Adipose tissue (tissue), 3 donors: ENCODE data around the gene TMEM247. TPM values are rescaled to one million over a fixed set of nuclear protein-coding genes. Genes with fewer than 3 reads are reported as not detected.

Source experiments
- H3K27ac ChIP-seq: one replicate; pipeline ENCODE4 v1.5.1; 2013; ENCODE audit warnings: low read depth, low read length
- WGBS, 3 donors: extraction: QIAGEN DNeasy Blood & Tissue Kit; methylation state at CpG; one replicate each; pipeline ENCODE4 v1.1.7; 2013; 5-methylcytosine and 5-hydroxymethylcytosine counted together
- polyA plus RNA-seq, 3 donors: library from polyadenylated mRNA; stranded (reverse); fragments of 200-250 nt; gene quantifications; one replicate each; pipeline ENCODE4 v1.2.3, GENCODE V29; 2013
- donor health status: healthy with polysubstance abuse.
- donor health status: Bipolar disorder and iron deficiency.
- donor health status: healthy.

Gene TMEM247
- polyA plus RNA-seq, result not detected

- no peak within 1 kb of the TSS for H3K27ac ChIP-seq
- 73 to 75% (median 75%) methylated on average over 5 of the region's 5 CpGs for WGBS, 3 donors
Measured at GRCh38 chr2:46479265-46479664, at the start of gene TMEM247. Gene TMEM247 (plus strand): TSS chr2:46479565.

GRCh38 chr2:46430413-46430812, 49.0 kb upstream of the TMEM247 start:
- H3K27ac ChIP-seq, result no peak overlapping the region
- WGBS, 3 donors, result 78 to 91% (median 89%) methylated on average over 1 of the region's 1 CpG

- H3K27ac ChIP-seq, result no peak overlapping the region
- WGBS, 3 donors, result 43 to 98% (median 93%) methylated on average over 1 of the region's 1 CpG
Measured at GRCh38 chr2:46430992-46431391, 48.4 kb upstream of the TMEM247 start.

- 63 to 78% (median 72%) methylated on average over 5 of the region's 5 CpGs for WGBS, 3 donors
- no peak overlapping the region for H3K27ac ChIP-seq
Measured at GRCh38 chr2:46431481-46432235, 47.7 kb upstream of the TMEM247 start.

GRCh38 chr2:46434851-46435273, 44.5 kb upstream of the TMEM247 start:
- no peak overlapping the region for H3K27ac ChIP-seq
- WGBS, 3 donors, result 48 to 79% (median 66%) methylated on average over 3 of the region's 3 CpGs

GRCh38 chr2:46435353-46435752, 44.0 kb upstream of the TMEM247 start:
- no peak overlapping the region for H3K27ac ChIP-seq

- WGBS, 3 donors, result 55 to 63% (median 63%) methylated on average over 4 of the region's 4 CpGs
- H3K27ac ChIP-seq, result no peak overlapping the region
Measured at GRCh38 chr2:46435796-46436360, 43.5 kb upstream of the TMEM247 start.

GRCh38 chr2:46436800-46437199, 42.6 kb upstream of the TMEM247 start:
- H3K27ac ChIP-seq, result no peak overlapping the region

- no peak overlapping the region for H3K27ac ChIP-seq
- WGBS, 3 donors, result 76 to 94% (median 88%) methylated on average over 1 of the region's 1 CpG
Measured at GRCh38 chr2:46438102-46438501, 41.3 kb upstream of the TMEM247 start.

- H3K27ac ChIP-seq, result no peak overlapping the region
- WGBS, 3 donors, result 45 to 59% (median 53%) methylated on average over 2 of the region's 2 CpGs
Measured at GRCh38 chr2:46438794-46439193, 40.6 kb upstream of the TMEM247 start.

GRCh38 chr2:46439582-46439981, 39.8 kb upstream of the TMEM247 start:
- 38 to 73% (median 48%) methylated on average over 2 of the region's 2 CpGs for WGBS, 3 donors
- H3K27ac ChIP-seq, result no peak overlapping the region

- no peak overlapping the region for H3K27ac ChIP-seq
- 67 to 94% (median 91%) methylated on average over 7 of the region's 7 CpGs for WGBS, 3 donors
Measured at GRCh38 chr2:46441838-46442712, 37.3 kb upstream of the TMEM247 start.

- WGBS, 3 donors, result 78 to 93% (median 91%) methylated on average over 2 of the region's 2 CpGs
- no peak overlapping the region for H3K27ac ChIP-seq
Measured at GRCh38 chr2:46444732-46445131, 34.6 kb upstream of the TMEM247 start.

- no peak overlapping the region for H3K27ac ChIP-seq
Measured at GRCh38 chr2:46445556-46445955, 33.8 kb upstream of the TMEM247 start.

- WGBS, 3 donors, result 88 to 95% (median 89%) methylated on average over 3 of the region's 3 CpGs
- H3K27ac ChIP-seq, result no peak overlapping the region
Measured at GRCh38 chr2:46446871-46447568, 32.3 kb upstream of the TMEM247 start.

- 70 to 94% (median 92%) methylated on average over 2 of the region's 2 CpGs for WGBS, 3 donors
Measured at GRCh38 chr2:46447649-46448048, 31.7 kb upstream of the TMEM247 start.

GRCh38 chr2:46448111-46448510, 31.3 kb upstream of the TMEM247 start:
- H3K27ac ChIP-seq, result no peak overlapping the region
- WGBS, 3 donors, result 92 to 95% (median 93%) methylated on average over 6 of the region's 6 CpGs

More at GRCh38 chr2:46447649-46448048, 31.7 kb upstream of the TMEM247 start:
- H3K27ac ChIP-seq, result no peak overlapping the region

- H3K27ac ChIP-seq, result no peak overlapping the region
Measured at GRCh38 chr2:46448641-46449040, 30.7 kb upstream of the TMEM247 start.

- no peak overlapping the region for H3K27ac ChIP-seq
Measured at GRCh38 chr2:46449700-46450099, 29.7 kb upstream of the TMEM247 start.
